Epithelial cell of proximal tubule (primary cell): ENCODE data around the gene GORASP1. TPM values are rescaled to one million over a fixed set of nuclear protein-coding genes. Genes with fewer than 3 reads are reported as not detected.
A peak's percentile ranks its signal among the peaks of the same experiment; 100 is the strongest.
"Not testable (repeated sequence)": the region's sequence is repeated elsewhere in the genome, so short reads cannot be mapped to it uniquely, and the experiment has no call there.

ENCODE experiments used
- DNase-seq: peaks from one replicate; pipeline ENCODE4 v3.0.0-alpha.2; 2011; ENCODE audit warnings: low read depth
- H3K4me3 ChIP-seq: 2 replicates; pipeline ENCODE4 v1.5.1; 2011; ENCODE audit warnings: low read depth, mild to moderate bottlenecking, low read length
- CTCF ChIP-seq: conservative IDR thresholded peaks from 2 replicates; pipeline ENCODE4 v1.5.1; 2012; ENCODE audit warnings: low read depth, mild to moderate bottlenecking, low read length
- total RNA-seq: library from RNA; depleted of rRNA; stranded (reverse); fragments of >200 nt; gene quantifications from 2 replicates; pipeline ENCODE4 v1.2.3, GENCODE V29; 2015

The GORASP1 gene
- total RNA-seq, 1 donor from 2014 or later, result 17.6 TPM

- TF ChIP-seq CTCF, result no peak
Observed at GRCh38 chr3:39063143-39063542, 44.3 kb downstream of the GORASP1 start.

GRCh38 chr3:39062180-39062579, 45.2 kb downstream of the GORASP1 start:
- H3K4me3 ChIP-seq, result no peak overlapping the region
- DNase-seq, result no peak
- TF ChIP-seq CTCF, result no peak

More at GRCh38 chr3:39063143-39063542, 44.3 kb downstream of the GORASP1 start:
- H3K4me3 ChIP-seq, result no peak overlapping the region
- DNase-seq, result no peak

GRCh38 chr3:39061228-39061627, 46.2 kb downstream of the GORASP1 start:
- H3K4me3 ChIP-seq, DNase-seq: not testable (repeated sequence)

- H3K4me3 ChIP-seq, result no peak overlapping the region
- no peak for DNase-seq
- TF ChIP-seq CTCF, result no peak
Observed at GRCh38 chr3:39056151-39056550, 51.3 kb downstream of the GORASP1 start.

GRCh38 chr3:39053696-39054095, 53.7 kb downstream of the GORASP1 start:
- no peak for TF ChIP-seq CTCF
- no peak for DNase-seq
- H3K4me3 ChIP-seq, result no peak overlapping the region

- peak overlapping the region; percentile 76 for H3K4me3 ChIP-seq
- no peak for TF ChIP-seq CTCF
- DNase-seq, result no peak
Observed at GRCh38 chr3:39052583-39052982, 54.8 kb downstream of the GORASP1 start.

- H3K4me3 ChIP-seq, result peak within 1 kb of the TSS; percentile 76
- no peak for TF ChIP-seq CTCF
- DNase-seq, result peak; percentile 54
Observed at GRCh38 chr3:39051649-39052561, 55.5 kb downstream of the GORASP1 start, which contains the start of the genes SCN11A and WDR48. TSS of gene SCN11A (minus strand) at chr3:39051944. CDS start at chr3:38950362, 101,582 bp downstream. TSS of gene WDR48 (plus strand) at chr3:39052016. CDS start at chr3:39052026, 10 bp downstream.
